ENCODE measurements around the gene KIF12.

DNA sequence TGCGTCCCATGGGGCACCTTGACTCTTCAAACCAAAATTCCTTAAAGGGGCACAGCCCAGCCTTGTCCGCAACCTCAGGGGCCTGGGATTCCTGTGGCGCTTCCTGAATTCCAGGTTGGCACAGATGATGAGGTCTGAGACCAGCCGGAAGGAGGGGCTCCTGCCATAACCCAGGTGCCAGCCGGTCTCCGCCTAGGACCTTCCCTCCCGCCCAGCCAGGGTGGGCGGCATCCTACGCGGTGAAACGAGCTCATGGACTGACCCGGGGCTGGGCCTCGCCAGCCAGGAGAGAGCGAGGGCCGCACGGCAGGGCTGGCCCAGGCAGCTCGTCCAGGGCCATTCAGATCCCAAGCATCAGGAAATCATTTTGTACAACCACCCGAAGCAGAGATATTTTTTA is 44.0 kb downstream of the KIF12 start:
- TF ChIP-seq POLR2A (IDR thresholded peaks at IDR 0.05; ENCODE audit: low read length) (no peak), GATA1 (IDR thresholded peaks at IDR 0.05; ENCODE audit: low read depth, low read length) (no peak)

All from erythroblast (primary cell).